ENCODE data around the gene FAM13A.

DNA sequence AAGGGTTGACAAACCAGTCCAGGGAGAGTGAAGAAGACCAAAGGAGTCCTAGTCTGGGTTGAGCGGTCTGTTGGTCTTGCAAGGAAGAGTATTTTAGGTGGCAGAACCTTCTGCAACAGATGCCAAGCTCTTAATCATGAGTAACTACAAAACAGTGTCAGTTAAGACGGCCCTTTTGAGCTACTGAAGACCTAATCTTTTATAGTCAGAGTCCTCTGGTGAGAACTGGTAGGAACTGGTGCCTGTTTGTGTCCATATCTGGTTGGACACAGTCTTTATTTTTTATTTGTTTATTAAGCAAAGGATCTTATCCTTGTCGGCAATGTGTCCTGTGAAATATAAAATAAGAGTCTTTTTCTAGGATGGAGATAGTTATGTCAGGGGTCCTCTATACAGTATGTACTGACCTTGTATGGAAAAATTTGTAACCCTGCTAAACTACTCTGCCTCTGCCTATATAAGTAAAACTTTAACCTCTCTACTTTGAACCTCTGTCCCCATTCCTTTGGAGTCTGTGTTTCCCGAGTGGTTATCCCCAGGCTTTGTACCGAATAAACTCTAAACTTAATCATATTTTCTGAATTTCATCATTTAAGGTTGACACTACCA, 47.1 kb downstream of the FAM13A start:
- TF ChIP-seq, protein P1, sequence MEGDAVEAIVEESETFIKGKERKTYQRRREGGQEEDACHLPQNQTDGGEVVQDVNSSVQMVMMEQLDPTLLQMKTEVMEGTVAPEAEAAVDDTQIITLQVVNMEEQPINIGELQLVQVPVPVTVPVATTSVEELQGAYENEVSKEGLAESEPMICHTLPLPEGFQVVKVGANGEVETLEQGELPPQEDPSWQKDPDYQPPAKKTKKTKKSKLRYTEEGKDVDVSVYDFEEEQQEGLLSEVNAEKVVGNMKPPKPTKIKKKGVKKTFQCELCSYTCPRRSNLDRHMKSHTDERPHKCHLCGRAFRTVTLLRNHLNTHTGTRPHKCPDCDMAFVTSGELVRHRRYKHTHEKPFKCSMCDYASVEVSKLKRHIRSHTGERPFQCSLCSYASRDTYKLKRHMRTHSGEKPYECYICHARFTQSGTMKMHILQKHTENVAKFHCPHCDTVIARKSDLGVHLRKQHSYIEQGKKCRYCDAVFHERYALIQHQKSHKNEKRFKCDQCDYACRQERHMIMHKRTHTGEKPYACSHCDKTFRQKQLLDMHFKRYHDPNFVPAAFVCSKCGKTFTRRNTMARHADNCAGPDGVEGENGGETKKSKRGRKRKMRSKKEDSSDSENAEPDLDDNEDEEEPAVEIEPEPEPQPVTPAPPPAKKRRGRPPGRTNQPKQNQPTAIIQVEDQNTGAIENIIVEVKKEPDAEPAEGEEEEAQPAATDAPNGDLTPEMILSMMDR (IDR thresholded peaks at IDR 0.05; ENCODE audit: insufficient read depth, low read length, poor library complexity, severe bottlenecking), result no peak
- TF ChIP-seq EZH2phosphoT487 (conservative IDR thresholded peaks at IDR 0.05; ENCODE audit: low read length), result no peak
